ENCODE measurements around the gene SLC30A5. TPM values are rescaled to one million over a fixed set of nuclear protein-coding genes. Genes with fewer than 3 reads are reported as not detected.
"Not testable (repeated sequence)": the region's sequence is repeated elsewhere in the genome, so short reads cannot be mapped to it uniquely, and the experiment has no call there.

The SLC30A5 gene
- polyA plus RNA-seq, 3 donors, result 77.4 to 83.1 (median 79.3) TPM

GRCh38 chr5:69088006-69088405 lies 5.8 kb upstream of the SLC30A5 start:
- DNase-seq (ENCODE audit: extremely low read depth in 1 of 11, low read depth in 9 of 11, low spot score in 4 of 11), result not testable (repeated sequence)

GRCh38 chr5:69090158-69090557 lies 3.7 kb upstream of the SLC30A5 start:
- DNase-seq (ENCODE audit: extremely low read depth in 1 of 11, low read depth in 9 of 11, low spot score in 4 of 11), result no peak

- DNase-seq (ENCODE audit: extremely low read depth in 1 of 11, low read depth in 9 of 11, low spot score in 4 of 11), result no peak
These were observed 2.0 kb upstream of the SLC30A5 start for GRCh38 chr5:69091771-69092170.

- no peak for DNase-seq (ENCODE audit: extremely low read depth in 1 of 11, low read depth in 9 of 11, low spot score in 4 of 11)
These were observed 845 bp upstream of the SLC30A5 start for GRCh38 chr5:69092969-69093368.

- no peak for DNase-seq (ENCODE audit: extremely low read depth in 1 of 11, low read depth in 9 of 11, low spot score in 4 of 11)
These were observed 5.5 kb downstream of the SLC30A5 start for GRCh38 chr5:69099302-69099701.

- no peak for DNase-seq (ENCODE audit: extremely low read depth in 1 of 11, low read depth in 9 of 11, low spot score in 4 of 11)
These were observed 9.7 kb downstream of the SLC30A5 start for GRCh38 chr5:69103521-69103920.

GRCh38 chr5:69105996-69106906 lies 12.4 kb downstream of the SLC30A5 start:
- DNase-seq (ENCODE audit: extremely low read depth in 1 of 11, low read depth in 9 of 11, low spot score in 4 of 11), result no peak

- DNase-seq (ENCODE audit: extremely low read depth in 1 of 11, low read depth in 9 of 11, low spot score in 4 of 11), result not testable (repeated sequence)
These were observed 14.6 kb downstream of the SLC30A5 start for GRCh38 chr5:69108367-69108766.

GRCh38 chr5:69113851-69114250 lies 20.0 kb downstream of the SLC30A5 start:
- DNase-seq (ENCODE audit: extremely low read depth in 1 of 11, low read depth in 9 of 11, low spot score in 4 of 11), result no peak

GRCh38 chr5:69115526-69115925 lies 21.7 kb downstream of the SLC30A5 start:
- DNase-seq (ENCODE audit: extremely low read depth in 1 of 11, low read depth in 9 of 11, low spot score in 4 of 11), result no peak

- no peak for DNase-seq (ENCODE audit: extremely low read depth in 1 of 11, low read depth in 9 of 11, low spot score in 4 of 11)
These were observed 35.6 kb downstream of the SLC30A5 start for GRCh38 chr5:69129413-69129812.

- no peak for DNase-seq (ENCODE audit: extremely low read depth in 1 of 11, low read depth in 9 of 11, low spot score in 4 of 11)
These were observed 36.4 kb downstream of the SLC30A5 start for GRCh38 chr5:69130241-69130640.

- no peak for DNase-seq (ENCODE audit: extremely low read depth in 1 of 11, low read depth in 9 of 11, low spot score in 4 of 11)
These were observed 37.5 kb downstream of the SLC30A5 start for GRCh38 chr5:69131304-69131703.

- no peak for DNase-seq (ENCODE audit: extremely low read depth in 1 of 11, low read depth in 9 of 11, low spot score in 4 of 11)
These were observed 40.3 kb downstream of the SLC30A5 start for GRCh38 chr5:69134126-69134525.

GRCh38 chr5:69136293-69136692 lies 42.5 kb downstream of the SLC30A5 start:
- DNase-seq (ENCODE audit: extremely low read depth in 1 of 11, low read depth in 9 of 11, low spot score in 4 of 11), result no peak

- DNase-seq (ENCODE audit: extremely low read depth in 1 of 11, low read depth in 9 of 11, low spot score in 4 of 11), result not testable (repeated sequence)
These were observed 43.4 kb downstream of the SLC30A5 start for GRCh38 chr5:69137208-69137607.

GRCh38 chr5:69137807-69138206 lies 44.0 kb downstream of the SLC30A5 start:
- no peak for DNase-seq (ENCODE audit: extremely low read depth in 1 of 11, low read depth in 9 of 11, low spot score in 4 of 11)

- DNase-seq (ENCODE audit: extremely low read depth in 1 of 11, low read depth in 9 of 11, low spot score in 4 of 11), result no peak
These were observed 45.0 kb downstream of the SLC30A5 start for GRCh38 chr5:69138766-69139165.

- DNase-seq (ENCODE audit: extremely low read depth in 1 of 11, low read depth in 9 of 11, low spot score in 4 of 11), result not testable (repeated sequence)
These were observed 46.4 kb downstream of the SLC30A5 start for GRCh38 chr5:69140239-69140638.

- DNase-seq (ENCODE audit: extremely low read depth in 1 of 11, low read depth in 9 of 11, low spot score in 4 of 11), result no peak
These were observed 47.0 kb downstream of the SLC30A5 start for GRCh38 chr5:69140827-69141226.

GRCh38 chr5:69148576-69148975 lies 54.8 kb downstream of the SLC30A5 start:
- not testable (repeated sequence) for DNase-seq (ENCODE audit: extremely low read depth in 1 of 11, low read depth in 9 of 11, low spot score in 4 of 11)
